Ovary (tissue), 9 donors: ENCODE data around the gene ANGPT4. TPM values are rescaled to one million over a fixed set of nuclear protein-coding genes. Genes with fewer than 3 reads are reported as not detected.

Experiments used
- DNase-seq, 5 donors: peaks; one replicate each; pipeline ENCODE4 v3.0.0-alpha.2; 2019 to 2020
- H3K27ac ChIP-seq, 2 donors: fragments of 200-600 bp; one replicate each; pipeline versions ENCODE4 v1.5.1 to v1.8.0; 2019 to 2022
- H3K27me3 ChIP-seq: fragments of 200-600 bp; one replicate; pipeline ENCODE4 v1.8.0; 2022
- H3K36me3 ChIP-seq: fragments of 200-600 bp; sonication (generic); one replicate; pipeline ENCODE4 v1.5.1; 2019
- H3K4me1 ChIP-seq: one replicate; pipeline ENCODE4 v1.8.1; 2013; ENCODE audit warnings: mild to moderate bottlenecking, moderate library complexity; ENCODE audit not compliant: insufficient read depth
- H3K4me3 ChIP-seq: fragments of 200-600 bp; sonication (generic); one replicate; pipeline ENCODE4 v1.5.1; 2017
- H3K9me3 ChIP-seq, 2 donors: fragments of 200-600 bp in 1 of 2; sonication (generic) in 1 of 2; one replicate each; pipeline versions ENCODE4 v1.5.1 to v1.8.1; 2013 to 2019; ENCODE audit warnings: mild to moderate bottlenecking in 1 of 2, moderate library complexity in 1 of 2
- CTCF ChIP-seq, 3 donors: fragments of 450-650 bp in 2 of 3; fragments of 200-600 bp in 1 of 3; IDR thresholded peaks; one replicate each; pipeline versions ENCODE4 v1.5.1 to v1.8.0; 2016 to 2022; ENCODE audit warnings: antibody characterized with exemption in 3 of 3, mild to moderate bottlenecking in 1 of 3
- EP300 ChIP-seq: sonication (generic); formaldehyde crosslinking; IDR thresholded peaks from one replicate; pipeline ENCODE4 v1.6.1; 2017; ENCODE audit warnings: antibody characterized with exemption
- POLR2A ChIP-seq: fragments of 450-650 bp; IDR thresholded peaks from one replicate; pipeline ENCODE4 v1.6.1; 2017; ENCODE audit warnings: antibody characterized with exemption, mild to moderate bottlenecking, moderate library complexity
- WGBS, 3 donors: extraction: QIAGEN DNeasy Blood & Tissue Kit in 1 of 3; methylation state at CpG; one replicate each; pipeline versions ENCODE4 v1.1.5 to v1.1.7; 2013 to 2017; 5-methylcytosine and 5-hydroxymethylcytosine counted together
- intact Hi-C, 4 donors: fragments of 100-400 bp; cut with DNase I; formaldehyde crosslinking; loops; one replicate each; pipeline versions ENCODE4 v1.11.0 to v1.15.1; 2022 to 2023
- polyA plus RNA-seq, 2 donors: library from polyadenylated mRNA; stranded (reverse); fragments of 200-250 nt in 1 of 2; fragments of 350-450 nt in 1 of 2; fragmentation: Illumina TruSeq in 1 of 2; extraction: RNeasy Lipid Tissue Mini Kit (QIAGEN cat#74804) in 1 of 2; gene quantifications; one replicate each; pipeline ENCODE4 v1.2.3, GENCODE V29; 2013 to 2014
- total RNA-seq, 7 donors: library from RNA; depleted of rRNA in 2 of 7; stranded (reverse); fragments of >200 nt in 2 of 7; fragmentation: NEBNext Ultra II Directional in 3 of 7; extraction: Animal tissue kit (Norgen Biotek cat#: 25700) in 3 of 7; gene quantifications; one replicate each; pipeline versions ENCODE4 v1.1.0 to v1.2.4, GENCODE V29; 2016 to 2023
- donor health status: DM: no; HTN: no; CAD: no; lungs with moderate emphysema.
- donor health status: DM: no; HTN: no; CAD: no.
- donor health status: Bipolar disorder and iron deficiency.
- donor health status: DM: yes; HTN: yes; CAD: no.
- donor health status: DM: no; HTN: no; CAD: no.
- donor health status: DM: yes; HTN: yes; CAD: no.

The ANGPT4 gene
- total and polyA plus RNA-seq, 9 donors = 0.58 to 10.7 (median 2.0) TPM

DNA sequence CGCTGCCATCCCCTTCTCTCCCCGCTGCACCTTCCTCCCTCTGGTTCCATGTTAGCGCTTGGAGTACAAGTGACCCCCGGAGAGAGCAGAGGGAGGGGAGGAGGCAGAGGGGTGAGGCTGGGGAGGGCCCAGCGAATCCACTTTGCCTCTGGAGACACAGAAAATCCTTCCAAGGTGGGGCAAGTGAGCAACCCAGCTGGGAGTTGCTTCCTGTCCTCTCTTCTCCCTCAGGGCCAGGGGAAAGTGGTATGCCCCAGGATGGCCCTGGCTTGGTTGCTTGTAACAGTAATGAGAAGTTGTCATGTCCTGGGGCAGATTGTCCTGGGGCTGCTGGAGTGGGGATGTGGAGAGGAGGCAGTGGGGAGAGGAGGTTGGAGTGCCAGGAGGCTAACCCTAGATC is 691 bp upstream of the ANGPT4 start:
- DNase-seq = no peak
- 53 to 64% (median 55%) methylated on average over 5 of the region's 5 CpGs for WGBS, 3 donors
- peaks cover 19% of the 10 kb centered on the region for H3K4me1 ChIP-seq
- no peaks in the 10 kb centered on the region for H3K27me3 ChIP-seq
- no peaks in the 10 kb centered on the region for H3K36me3 ChIP-seq
- no peak overlapping the region for H3K4me3 ChIP-seq
- H3K9me3 ChIP-seq = no peaks in the 10 kb centered on the region
- no peak overlapping the region for H3K27ac ChIP-seq
- TF ChIP-seq CTCF (IDR thresholded peaks at IDR 0.05) (no peak), POLR2A (no peak), EP300 (no peak)
- intact Hi-C loops = no loop called here

- no peak for DNase-seq
- Histone ChIP-seq H3K27ac (no peak overlapping the region), H3K9me3 (no peaks in the 10 kb centered on the region), H3K4me1 (peaks cover 36% of the 10 kb centered on the region), H3K27me3 (no peaks in the 10 kb centered on the region), H3K4me3 (no peak overlapping the region), H3K36me3 (no peaks in the 10 kb centered on the region)
- 79 to 83% (median 80%) methylated on average over 15 of the region's 15 CpGs for WGBS, 3 donors
- intact Hi-C loops = no loop called here
- no peak for TF ChIP-seq CTCF (IDR thresholded peaks at IDR 0.05)
- no peak for TF ChIP-seq POLR2A
- TF ChIP-seq EP300 = no peak
Measured at GRCh38 chr20:914727-915498, 1.2 kb downstream of the ANGPT4 start.

DNA sequence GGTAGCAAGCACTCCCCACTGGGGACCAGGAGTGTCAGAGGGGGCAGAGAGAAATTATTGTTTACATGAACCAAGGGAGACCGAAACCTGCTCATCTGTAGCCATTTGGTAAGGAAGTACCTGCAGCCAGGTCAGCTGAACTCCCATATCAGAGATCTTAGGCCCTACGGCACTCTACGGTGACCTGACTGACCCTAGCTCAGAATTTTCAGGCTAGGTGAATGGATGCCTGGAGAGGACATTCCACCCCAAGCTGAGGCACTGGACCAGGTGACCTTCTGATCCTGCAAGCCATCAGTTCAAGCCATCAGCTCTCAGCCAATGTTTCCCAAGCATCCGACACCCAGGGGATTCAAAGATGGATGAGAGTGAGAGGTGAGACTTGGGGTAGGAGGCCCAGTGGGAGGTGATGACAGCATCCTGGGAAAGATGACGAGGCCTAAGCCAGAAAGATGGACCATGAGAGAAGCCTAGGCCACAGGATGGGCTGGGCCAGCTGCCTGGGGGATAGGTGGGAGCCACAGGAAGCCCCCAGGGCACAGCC is 2.8 kb downstream of the ANGPT4 start:
- TF ChIP-seq POLR2A = no peak
- TF ChIP-seq EP300 = no peak
- no peak for TF ChIP-seq CTCF (IDR thresholded peaks at IDR 0.05)
- WGBS, 3 donors = 93 to 96% (median 94%) methylated on average over 5 of the region's 5 CpGs
- no peaks in the 10 kb centered on the region for H3K36me3 ChIP-seq
- no peaks in the 10 kb centered on the region for H3K9me3 ChIP-seq
- no peak for DNase-seq
- no peak overlapping the region for H3K4me3 ChIP-seq
- no peak overlapping the region for H3K27ac ChIP-seq
- intact Hi-C loops = no loop called here
- H3K4me1 ChIP-seq = peaks cover 40% of the 10 kb centered on the region
- H3K27me3 ChIP-seq = no peaks in the 10 kb centered on the region

DNA sequence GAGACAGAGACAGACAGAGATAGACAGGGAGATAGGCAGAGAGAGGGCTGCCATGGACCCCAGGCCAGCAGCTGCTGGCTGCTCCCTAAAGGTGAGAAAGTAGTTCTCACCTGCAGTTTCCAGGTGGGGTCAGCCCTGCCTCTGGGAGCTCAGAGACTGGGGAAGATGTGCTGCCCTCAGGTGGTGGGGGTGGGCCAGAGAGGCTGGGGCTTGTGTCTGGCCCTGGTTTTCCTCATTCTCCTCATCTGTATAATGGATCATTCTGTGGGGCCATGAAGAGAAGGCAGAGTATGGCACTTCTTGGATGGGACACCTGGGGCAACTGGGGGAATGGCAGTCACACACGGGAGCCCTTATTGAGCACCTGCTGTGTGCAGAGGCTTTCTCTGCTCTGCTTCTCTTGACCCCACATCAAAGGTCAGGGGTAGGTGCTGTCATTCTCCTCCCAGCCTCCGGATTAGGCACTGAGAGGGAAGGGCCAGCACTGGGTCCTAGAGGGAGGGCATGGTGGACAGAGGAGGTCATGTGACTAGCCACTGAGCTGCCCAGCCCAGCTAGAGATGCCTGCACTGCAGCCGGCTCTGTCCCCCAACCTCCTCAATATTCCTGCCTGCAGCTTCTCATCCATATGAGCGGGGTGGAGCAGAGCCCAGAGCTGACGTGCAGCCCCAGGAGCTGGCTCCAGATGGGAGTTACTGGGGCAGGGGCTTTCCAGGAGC is 4.1 kb downstream of the ANGPT4 start:
- Histone ChIP-seq H3K36me3 (no peaks in the 10 kb centered on the region), H3K9me3 (no peaks in the 10 kb centered on the region), H3K4me3 (no peak overlapping the region), H3K27ac (peak overlapping the region; percentile 44 to 79), H3K4me1 (peaks cover 40% of the 10 kb centered on the region), H3K27me3 (no peaks in the 10 kb centered on the region)
- WGBS, 3 donors = 25 to 43% (median 32%) methylated on average over 5 of the region's 5 CpGs
- TF ChIP-seq POLR2A (no peak), CTCF (IDR thresholded peaks at IDR 0.05) (no peak), EP300 (no peak)
- intact Hi-C loops = no loop called here
- no peak for DNase-seq
